Natural killer cell (primary cell): ENCODE results near the gene ASIC3. TPM values are rescaled to one million over a fixed set of nuclear protein-coding genes. Genes with fewer than 3 reads are reported as not detected.

Source experiments
- ATAC-seq, 3 donors: fragments of 150-1000 bp in 2 of 3; fragments of 200-7000 bp in 1 of 3; cut with Tn5 transposase; 1 replicate in 1 of 3; 2 replicates in 2 of 3; pipeline ENCODE4 v1.10.0; 2021; ENCODE audit warnings: mild to moderate bottlenecking in 2 of 3, moderate library complexity in 2 of 3
- DNase-seq, 2 donors: peaks; one replicate each; pipeline versions ENCODE4 v3.0.0 to v3.0.0-alpha.2; 2013 to 2021; ENCODE audit warnings: mixed read lengths in 1 of 2
- H3K27ac ChIP-seq: one replicate; pipeline ENCODE4 v1.5.1; 2013; ENCODE audit warnings: mild to moderate bottlenecking, low read length
- H3K27me3 ChIP-seq: one replicate; pipeline ENCODE4 v1.6.1; 2013; ENCODE audit warnings: low read length; ENCODE audit not compliant: control insufficient read depth, insufficient read depth
- H3K36me3 ChIP-seq: one replicate; pipeline ENCODE4 v1.6.1; 2013; ENCODE audit warnings: low read length; ENCODE audit not compliant: control insufficient read depth, insufficient read depth
- H3K4me1 ChIP-seq: one replicate; pipeline ENCODE4 v1.6.1; 2013; ENCODE audit warnings: low read length; ENCODE audit not compliant: control insufficient read depth, insufficient read depth
- H3K4me3 ChIP-seq: one replicate; pipeline ENCODE4 v1.5.1; 2013; ENCODE audit warnings: low read length
- H3K9me3 ChIP-seq: one replicate; pipeline ENCODE4 v1.6.1; 2013; ENCODE audit warnings: low read length; ENCODE audit not compliant: control insufficient read depth, insufficient read depth
- H3K27ac Mint-ChIP-seq, 2 donors: one replicate each; pipeline ENCODE4 v1.8.0; 2022; ENCODE audit warnings: mild to moderate bottlenecking in 2 of 2, mixed read lengths in 2 of 2, moderate library complexity in 1 of 2
- H3K27me3 Mint-ChIP-seq, 2 donors: one replicate each; pipeline ENCODE4 v1.8.0; 2022; ENCODE audit warnings: low read depth in 2 of 2, mixed read lengths in 2 of 2
- H3K36me3 Mint-ChIP-seq: one replicate; pipeline ENCODE4 v1.8.0; 2022; ENCODE audit warnings: mixed read lengths
- H3K4me1 Mint-ChIP-seq, 2 donors: one replicate each; pipeline ENCODE4 v1.8.0; 2022; ENCODE audit warnings: mixed read lengths in 2 of 2
- H3K4me3 Mint-ChIP-seq: one replicate; pipeline ENCODE4 v1.8.0; 2022; ENCODE audit warnings: mild to moderate bottlenecking, moderate library complexity, mixed read lengths
- H3K9me3 Mint-ChIP-seq, 2 donors: one replicate each; pipeline ENCODE4 v1.8.0; 2022; ENCODE audit warnings: mixed read lengths in 2 of 2
- CTCF ChIP-seq: fragments of 200-600 bp; IDR thresholded peaks from one replicate; pipeline ENCODE4 v1.8.0; 2022; ENCODE audit warnings: antibody characterized with exemption
- WGBS: methylation state at CpG from one replicate; pipeline ENCODE4 v1.1.7; 2013; ENCODE audit warnings: missing lambda C conversion rate; ENCODE audit not compliant: insufficient coverage; 5-methylcytosine and 5-hydroxymethylcytosine counted together
- intact Hi-C: fragments of 100-400 bp; cut with micrococcal nuclease; formaldehyde crosslinking; loops from one replicate; pipeline ENCODE4 v1.14.2; 2022
- total RNA-seq, 4 donors: library from RNA; stranded (reverse); fragments of 120-200 nt in 1 of 4; gene quantifications; one replicate each; pipeline versions ENCODE4 v1.2.3 to v1.2.4, GENCODE V29; 2013 to 2022

Gene ASIC3
- total RNA-seq, 3 donors from 2014 or later (not counting 1 experiment from before 2014, with no cell fraction given), result 5.7 to 7.9 (median 5.9) TPM

- no peaks in the 10 kb centered on the region for H3K4me1 ChIP-seq
- intact Hi-C loops, result no loop called here
Observed at GRCh38 chr7:151073990-151074389, 25.7 kb downstream of the ASIC3 start.

GRCh38 chr7:151074817-151075661, 26.7 kb downstream of the ASIC3 start:
- Mint-ChIP-seq H3K4me3 (no peak overlapping the region), H3K4me1 (peaks cover 5 to 16% of the 10 kb centered on the region in 2 donors), H3K27me3 (no peaks in the 10 kb centered on the region), H3K36me3 (no peaks in the 10 kb centered on the region), H3K27ac (no peak overlapping the region), H3K9me3 (no peaks in the 10 kb centered on the region)
- Histone ChIP-seq H3K27me3 (no peaks in the 10 kb centered on the region), H3K36me3 (peaks cover 51% of the 10 kb centered on the region), H3K4me3 (no peak overlapping the region), H3K27ac (no peak overlapping the region), H3K4me1 (peaks cover 9% of the 10 kb centered on the region), H3K9me3 (no peaks in the 10 kb centered on the region)
- ATAC-seq (no peak), DNase-seq (no peak)
- intact Hi-C loops, result no loop called here
- 97% methylated on average over 26 of the region's 26 CpGs for WGBS
- TF ChIP-seq CTCF, result no peak

More at GRCh38 chr7:151073990-151074389, 25.7 kb downstream of the ASIC3 start:
- no peak for DNase-seq
- no peak overlapping the region for H3K4me3 ChIP-seq
- no peak overlapping the region for H3K27ac ChIP-seq
- TF ChIP-seq CTCF, result no peak
- no peaks in the 10 kb centered on the region for H3K27me3 ChIP-seq
- no peaks in the 10 kb centered on the region for H3K9me3 ChIP-seq
- Mint-ChIP-seq H3K4me3 (no peak overlapping the region), H3K27ac (no peak overlapping the region), H3K36me3 (no peaks in the 10 kb centered on the region), H3K27me3 (no peaks in the 10 kb centered on the region), H3K9me3 (no peaks in the 10 kb centered on the region), H3K4me1 (peaks cover 2 to 8% of the 10 kb centered on the region in 2 donors)
- no peak for ATAC-seq
- WGBS, result 85% methylated on average over 17 of the region's 17 CpGs
- H3K36me3 ChIP-seq, result peaks cover 60% of the 10 kb centered on the region

GRCh38 chr7:151075662-151075971, 27.3 kb downstream of the ASIC3 start:
- H3K4me3 ChIP-seq, result no peak overlapping the region
- H3K36me3 Mint-ChIP-seq, result no peaks in the 10 kb centered on the region
- peaks cover 45% of the 10 kb centered on the region for H3K36me3 ChIP-seq
- H3K27me3 Mint-ChIP-seq, result no peaks in the 10 kb centered on the region
- H3K4me1 Mint-ChIP-seq, result peaks cover 5 to 18% of the 10 kb centered on the region in 2 donors
- intact Hi-C loops, result no loop called here
- peaks cover 12% of the 10 kb centered on the region for H3K4me1 ChIP-seq
- no peak for DNase-seq
- ATAC-seq, result no peak
- no peak overlapping the region for H3K27ac Mint-ChIP-seq
- no peaks in the 10 kb centered on the region for H3K9me3 Mint-ChIP-seq
- no peak overlapping the region for H3K4me3 Mint-ChIP-seq
- H3K27ac ChIP-seq, result no peak overlapping the region
- H3K27me3 ChIP-seq, result no peaks in the 10 kb centered on the region
- no peak for TF ChIP-seq CTCF
- H3K9me3 ChIP-seq, result no peaks in the 10 kb centered on the region
- 93% methylated on average over 7 of the region's 7 CpGs for WGBS
